Glutamatergic neuron (in vitro differentiated cells): Measurements from ENCODE around the gene RET. TPM values are rescaled to one million over a fixed set of nuclear protein-coding genes. Genes with fewer than 3 reads are reported as not detected.

Experiments used
- DNase-seq: peaks from one replicate; pipeline ENCODE4 v3.0.0; 2022
- H3K27ac Mint-ChIP-seq: one replicate; pipeline ENCODE4 v1.8.0; 2020; ENCODE audit warnings: mild to moderate bottlenecking, mixed read lengths, inconsistent platforms; ENCODE audit not compliant: unreplicated experiment
- H3K27me3 Mint-ChIP-seq: one replicate; pipeline ENCODE4 v1.8.0; 2020; ENCODE audit warnings: mild to moderate bottlenecking, moderate library complexity, mixed read lengths, inconsistent platforms; ENCODE audit not compliant: unreplicated experiment
- H3K36me3 Mint-ChIP-seq: one replicate; pipeline ENCODE4 v1.8.0; 2020; ENCODE audit warnings: mild to moderate bottlenecking, mixed read lengths, inconsistent platforms; ENCODE audit not compliant: unreplicated experiment
- H3K4me1 Mint-ChIP-seq: one replicate; pipeline ENCODE4 v1.8.0; 2020; ENCODE audit warnings: mild to moderate bottlenecking, low read depth, mixed read lengths, inconsistent platforms; ENCODE audit not compliant: unreplicated experiment
- H3K4me3 Mint-ChIP-seq: one replicate; pipeline ENCODE4 v1.8.0; 2020; ENCODE audit warnings: mild to moderate bottlenecking, mixed read lengths, inconsistent platforms; ENCODE audit not compliant: unreplicated experiment
- H3K9me3 Mint-ChIP-seq: one replicate; pipeline ENCODE4 v1.8.0; 2020; ENCODE audit warnings: mild to moderate bottlenecking, moderate library complexity, mixed read lengths, inconsistent platforms; ENCODE audit not compliant: unreplicated experiment
- total RNA-seq: library from RNA; stranded (reverse); fragmentation: NEBNext Ultra II Directional; extraction: Animal tissue kit (Norgen Biotek cat#: 25700); gene quantifications from one replicate; pipeline ENCODE4 v1.2.1, GENCODE V29; 2021; ENCODE audit not compliant: unreplicated experiment
- TF ChIP-seq, protein P1 (sequence below): fragments of 200-600 bp; sonication (generic); IDR thresholded peaks from one replicate; pipeline ENCODE4 v1.5.0; 2021; ENCODE audit not compliant: partially characterized antibody, unreplicated experiment

The RET gene
- total RNA-seq, 1 donor from 2014 or later: 34.7 TPM

DNA sequence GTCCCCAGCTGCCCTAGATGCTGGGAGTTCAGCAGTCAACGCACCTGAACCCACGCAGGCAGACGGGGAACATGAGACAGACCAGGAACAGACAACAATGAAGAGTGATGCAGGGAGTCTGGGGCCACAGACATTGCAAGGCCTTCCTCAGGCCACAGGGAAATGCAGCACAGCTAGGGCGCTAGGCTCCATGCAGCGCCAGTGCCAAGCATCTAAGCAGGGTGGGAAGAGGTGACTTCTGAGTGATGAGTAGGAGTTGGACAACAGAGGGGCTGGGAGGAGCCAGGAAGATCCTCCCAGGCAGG is 7.7 kb upstream of the RET start:
- no peak overlapping the region for H3K4me3 Mint-ChIP-seq
- no peak overlapping the region for H3K27ac Mint-ChIP-seq
- TF ChIP-seq, protein P1, sequence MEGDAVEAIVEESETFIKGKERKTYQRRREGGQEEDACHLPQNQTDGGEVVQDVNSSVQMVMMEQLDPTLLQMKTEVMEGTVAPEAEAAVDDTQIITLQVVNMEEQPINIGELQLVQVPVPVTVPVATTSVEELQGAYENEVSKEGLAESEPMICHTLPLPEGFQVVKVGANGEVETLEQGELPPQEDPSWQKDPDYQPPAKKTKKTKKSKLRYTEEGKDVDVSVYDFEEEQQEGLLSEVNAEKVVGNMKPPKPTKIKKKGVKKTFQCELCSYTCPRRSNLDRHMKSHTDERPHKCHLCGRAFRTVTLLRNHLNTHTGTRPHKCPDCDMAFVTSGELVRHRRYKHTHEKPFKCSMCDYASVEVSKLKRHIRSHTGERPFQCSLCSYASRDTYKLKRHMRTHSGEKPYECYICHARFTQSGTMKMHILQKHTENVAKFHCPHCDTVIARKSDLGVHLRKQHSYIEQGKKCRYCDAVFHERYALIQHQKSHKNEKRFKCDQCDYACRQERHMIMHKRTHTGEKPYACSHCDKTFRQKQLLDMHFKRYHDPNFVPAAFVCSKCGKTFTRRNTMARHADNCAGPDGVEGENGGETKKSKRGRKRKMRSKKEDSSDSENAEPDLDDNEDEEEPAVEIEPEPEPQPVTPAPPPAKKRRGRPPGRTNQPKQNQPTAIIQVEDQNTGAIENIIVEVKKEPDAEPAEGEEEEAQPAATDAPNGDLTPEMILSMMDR: no peak
- no peaks in the 10 kb centered on the region for H3K36me3 Mint-ChIP-seq
- H3K4me1 Mint-ChIP-seq: peaks cover 18% of the 10 kb centered on the region
- H3K9me3 Mint-ChIP-seq: peaks cover 3% of the 10 kb centered on the region
- no peak for DNase-seq
- H3K27me3 Mint-ChIP-seq: peaks cover 19% of the 10 kb centered on the region

DNA sequence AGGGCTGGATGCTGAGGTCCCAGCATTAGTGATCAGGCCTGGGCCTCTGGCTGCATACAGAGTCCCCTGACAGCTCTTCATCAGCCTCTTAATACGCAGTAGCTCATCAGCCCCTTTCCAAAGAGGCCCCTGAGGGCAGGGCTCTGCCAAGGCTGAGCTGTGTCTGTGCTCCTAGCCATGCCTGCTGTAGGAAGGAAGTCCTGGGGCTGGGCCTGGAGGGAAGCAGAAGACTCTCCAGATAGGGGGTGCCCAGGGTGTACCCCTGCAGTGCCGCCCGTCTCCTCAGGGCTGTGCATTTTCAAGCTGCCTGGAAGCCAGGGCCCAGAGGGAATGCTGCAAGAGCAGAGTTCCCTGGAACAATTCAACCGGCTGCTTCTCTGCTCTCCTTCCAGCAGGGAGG is 7.3 kb upstream of the RET start:
- TF ChIP-seq, protein P1: no peak
- peaks cover 19% of the 10 kb centered on the region for H3K27me3 Mint-ChIP-seq
- peaks cover 18% of the 10 kb centered on the region for H3K4me1 Mint-ChIP-seq
- H3K36me3 Mint-ChIP-seq: no peaks in the 10 kb centered on the region
- H3K27ac Mint-ChIP-seq: no peak overlapping the region
- no peak overlapping the region for H3K4me3 Mint-ChIP-seq
- H3K9me3 Mint-ChIP-seq: peaks cover 5% of the 10 kb centered on the region
- no peak for DNase-seq

DNA sequence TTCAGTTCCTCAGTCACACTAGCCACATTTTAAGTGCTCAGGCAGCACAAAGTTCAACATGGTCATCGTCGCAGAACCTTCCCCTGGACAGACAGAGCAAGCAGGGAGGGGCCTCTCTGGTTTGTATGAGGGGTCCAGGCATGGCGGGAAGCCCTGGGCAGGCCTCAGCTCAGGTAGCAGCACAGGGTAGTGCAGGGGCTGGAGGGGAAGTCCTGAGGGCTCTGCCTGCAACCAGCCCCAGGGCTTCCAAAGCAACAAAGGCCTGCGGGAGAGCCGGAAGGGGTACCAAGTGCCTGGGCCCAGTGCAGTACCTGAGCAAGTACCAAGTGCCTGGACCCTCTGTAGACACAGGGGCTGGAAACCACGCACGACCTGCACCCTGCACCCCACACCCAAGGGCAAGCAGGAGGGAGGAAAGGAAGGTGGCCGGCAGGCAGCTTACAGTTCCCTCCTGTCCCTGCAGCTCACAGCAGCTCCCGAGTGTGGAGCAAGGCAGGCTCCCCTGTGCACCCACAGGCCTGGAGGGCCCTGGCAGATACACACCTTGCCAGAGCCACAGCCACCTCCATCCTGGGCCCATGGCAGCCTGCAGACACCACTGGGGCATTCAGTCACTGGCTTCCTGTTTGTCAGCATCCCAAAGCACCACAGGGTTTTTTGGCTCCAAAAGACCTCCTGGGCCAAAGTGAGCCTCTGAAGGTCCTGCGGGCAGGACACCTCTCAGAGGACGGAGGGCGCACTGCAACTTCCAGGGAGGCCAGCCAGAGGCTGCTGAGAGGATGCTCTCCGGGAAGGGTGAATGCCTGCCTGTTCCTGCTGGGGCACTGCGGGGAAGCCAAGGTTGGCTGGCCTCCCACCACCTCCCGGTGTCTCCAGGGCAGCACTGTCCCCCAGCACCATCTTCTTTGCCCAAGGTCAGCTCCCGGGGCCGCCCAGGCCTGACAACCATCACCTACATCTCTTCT is 6.5 kb upstream of the RET start:
- no peak for DNase-seq
- Mint-ChIP-seq H3K27me3 (peaks cover 20% of the 10 kb centered on the region), H3K9me3 (peaks cover 5% of the 10 kb centered on the region), H3K27ac (no peak overlapping the region), H3K4me3 (no peak overlapping the region), H3K4me1 (peaks cover 19% of the 10 kb centered on the region), H3K36me3 (no peaks in the 10 kb centered on the region)
- TF ChIP-seq, protein P1: no peak

DNA sequence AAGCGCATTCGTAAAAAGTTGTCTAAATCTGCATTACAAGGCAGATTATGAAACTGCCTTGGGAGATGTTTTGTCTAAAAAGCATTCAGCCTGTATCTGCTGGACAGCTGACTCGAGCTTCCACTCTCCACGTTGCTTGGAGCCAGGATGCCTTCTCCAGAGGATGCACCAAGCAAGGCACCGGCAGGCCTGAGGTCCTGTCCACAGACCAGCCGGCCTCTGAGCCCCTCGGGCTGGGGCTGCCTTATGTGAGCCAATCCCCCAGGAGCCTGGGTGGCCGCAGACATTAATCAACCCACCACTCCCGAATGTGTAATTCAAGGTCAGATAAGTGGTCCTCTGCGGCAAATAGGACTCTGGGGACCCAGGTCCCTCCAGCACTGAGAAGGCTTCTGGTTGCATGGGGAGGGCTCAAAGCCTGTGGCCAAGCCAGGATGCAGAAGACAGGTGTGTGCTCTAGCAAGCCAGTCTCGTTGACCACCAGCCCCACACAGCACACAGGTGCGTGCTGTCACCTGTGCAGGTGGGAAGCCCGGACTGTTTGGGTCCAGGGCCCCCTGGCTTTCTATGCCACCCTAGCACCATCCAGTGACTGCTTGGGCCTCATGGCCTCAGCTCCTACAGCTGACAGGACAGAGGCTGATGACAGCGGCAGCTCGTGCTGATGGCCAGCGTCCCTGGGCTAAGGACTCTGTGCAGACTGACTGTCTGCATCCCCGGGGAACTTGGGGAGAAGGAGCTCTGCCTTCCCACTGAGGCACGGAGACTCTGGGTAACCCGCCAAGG is 4.8 kb upstream of the RET start:
- Mint-ChIP-seq H3K4me3 (peak overlapping the region; percentile 63), H3K27ac (peak overlapping the region; percentile 64), H3K4me1 (peaks cover 20% of the 10 kb centered on the region), H3K9me3 (peaks cover 5% of the 10 kb centered on the region), H3K36me3 (no peaks in the 10 kb centered on the region), H3K27me3 (peaks cover 21% of the 10 kb centered on the region)
- peak; percentile 63 for DNase-seq
- TF ChIP-seq, protein P1: no peak
